GM18861 (cell line): ENCODE data around the gene ZNF697.
"Not testable (repeated sequence)": the region's sequence is repeated elsewhere in the genome, so short reads cannot be mapped to it uniquely, and the experiment has no call there.

Experiments used
- ATAC-seq: cut with Tn5 transposase; IDR thresholded peaks from one replicate; pipeline ENCODE4 v1.9.1; 2021; ENCODE audit not compliant: unreplicated experiment

The ZNF697 gene

GRCh38 chr1:119647734-119648619, at the start of gene ZNF697:
TSS of gene ZNF697 (minus strand) at chr1:119648266. CDS start at chr1:119626100, 22,166 bp downstream.
- peak; percentile 58 for ATAC-seq

- no peak for ATAC-seq
Measured at GRCh38 chr1:119697598-119697997, 49.5 kb upstream of the ZNF697 start.

GRCh38 chr1:119696863-119697262, 48.8 kb upstream of the ZNF697 start:
- ATAC-seq, result not testable (repeated sequence)

GRCh38 chr1:119689511-119689910, 41.4 kb upstream of the ZNF697 start:
- ATAC-seq, result no peak

GRCh38 chr1:119688810-119689209, 40.7 kb upstream of the ZNF697 start:
- no peak for ATAC-seq

- no peak for ATAC-seq
Measured at GRCh38 chr1:119687434-119688079, 39.5 kb upstream of the ZNF697 start.

- ATAC-seq, result no peak
Measured at GRCh38 chr1:119686661-119687060, 38.6 kb upstream of the ZNF697 start.

GRCh38 chr1:119683893-119684292, 35.8 kb upstream of the ZNF697 start:
- ATAC-seq, result no peak

- ATAC-seq, result no peak
Measured at GRCh38 chr1:119682141-119682540, 34.1 kb upstream of the ZNF697 start.

- no peak for ATAC-seq
Measured at GRCh38 chr1:119681560-119681959, 33.5 kb upstream of the ZNF697 start.

GRCh38 chr1:119680723-119681122, 32.7 kb upstream of the ZNF697 start:
- no peak for ATAC-seq

- no peak for ATAC-seq
Measured at GRCh38 chr1:119680193-119680592, 32.1 kb upstream of the ZNF697 start.

GRCh38 chr1:119679223-119679622, 31.2 kb upstream of the ZNF697 start:
- ATAC-seq, result no peak

- ATAC-seq, result no peak
Measured at GRCh38 chr1:119676571-119677206, 28.6 kb upstream of the ZNF697 start.

- peak; percentile 52 for ATAC-seq
Measured at GRCh38 chr1:119675349-119676345, 27.6 kb upstream of the ZNF697 start.

GRCh38 chr1:119674835-119675289, 26.8 kb upstream of the ZNF697 start:
- peak; percentile 61 for ATAC-seq

GRCh38 chr1:119674111-119674526, 26.1 kb upstream of the ZNF697 start:
- no peak for ATAC-seq

- ATAC-seq, result no peak
Measured at GRCh38 chr1:119673171-119673940, 25.3 kb upstream of the ZNF697 start.

- ATAC-seq, result no peak
Measured at GRCh38 chr1:119670898-119671297, 22.8 kb upstream of the ZNF697 start.

GRCh38 chr1:119667173-119667572, 19.1 kb upstream of the ZNF697 start:
- no peak for ATAC-seq
